Nephron progenitor cell (in vitro differentiated cells): ENCODE data around the gene UNC80.

ENCODE experiments used
- DNase-seq: peaks from one replicate; pipeline ENCODE4 v3.0.0; 2021
- H3K27ac Mint-ChIP-seq: 2 replicates; pipeline ENCODE4 v1.8.0; 2021; ENCODE audit warnings: mild to moderate bottlenecking, moderate library complexity, mixed read lengths
- H3K27me3 Mint-ChIP-seq: 2 replicates; pipeline ENCODE4 v1.8.0; 2021; ENCODE audit warnings: mild to moderate bottlenecking, low read depth, mixed read lengths; ENCODE audit not compliant: poor library complexity
- H3K36me3 Mint-ChIP-seq: 2 replicates; pipeline ENCODE4 v1.8.0; 2021; ENCODE audit warnings: low read depth, mixed read lengths
- H3K4me1 Mint-ChIP-seq: 2 replicates; pipeline ENCODE4 v1.8.0; 2021; ENCODE audit warnings: mixed read lengths
- H3K4me3 Mint-ChIP-seq: 2 replicates; pipeline ENCODE4 v1.8.0; 2021; ENCODE audit warnings: mild to moderate bottlenecking, moderate library complexity, mixed read lengths
- H3K9me3 Mint-ChIP-seq: 2 replicates; pipeline ENCODE4 v1.8.0; 2021; ENCODE audit warnings: mild to moderate bottlenecking, moderate library complexity, mixed read lengths
- TF ChIP-seq, protein P1 (sequence below): fragments of 200-600 bp; sonication (generic); IDR thresholded peaks from 2 replicates; pipeline ENCODE4 v1.5.0; 2021; ENCODE audit warnings: antibody characterized with exemption

Gene UNC80

DNA sequence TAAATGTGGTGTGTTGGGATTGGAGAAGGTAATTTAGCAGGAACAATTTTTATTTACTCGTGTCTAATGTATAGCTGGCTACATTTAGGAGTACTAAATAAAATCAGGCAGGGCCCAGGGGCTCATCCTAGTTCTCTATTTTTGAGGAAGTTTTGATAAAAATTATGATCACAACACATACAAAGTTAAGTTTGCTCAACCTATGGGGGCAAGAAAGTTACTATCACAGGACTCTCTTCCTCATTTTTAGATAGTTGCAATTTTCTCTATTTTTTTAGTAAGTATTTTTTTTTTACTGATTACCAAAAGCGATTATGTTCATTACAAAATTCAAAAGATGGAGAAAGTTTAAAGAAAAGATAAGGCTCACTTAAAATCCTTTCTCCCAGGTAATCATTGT is 170.8 kb downstream of the UNC80 start:
- peak overlapping the region; percentile 12 for H3K27ac Mint-ChIP-seq
- H3K4me3 Mint-ChIP-seq, result no peak overlapping the region
- H3K36me3 Mint-ChIP-seq, result no peaks in the 10 kb centered on the region
- no peaks in the 10 kb centered on the region for H3K9me3 Mint-ChIP-seq
- H3K27me3 Mint-ChIP-seq, result no peaks in the 10 kb centered on the region
- no peak for DNase-seq
- H3K4me1 Mint-ChIP-seq, result no peaks in the 10 kb centered on the region
- TF ChIP-seq, protein P1, sequence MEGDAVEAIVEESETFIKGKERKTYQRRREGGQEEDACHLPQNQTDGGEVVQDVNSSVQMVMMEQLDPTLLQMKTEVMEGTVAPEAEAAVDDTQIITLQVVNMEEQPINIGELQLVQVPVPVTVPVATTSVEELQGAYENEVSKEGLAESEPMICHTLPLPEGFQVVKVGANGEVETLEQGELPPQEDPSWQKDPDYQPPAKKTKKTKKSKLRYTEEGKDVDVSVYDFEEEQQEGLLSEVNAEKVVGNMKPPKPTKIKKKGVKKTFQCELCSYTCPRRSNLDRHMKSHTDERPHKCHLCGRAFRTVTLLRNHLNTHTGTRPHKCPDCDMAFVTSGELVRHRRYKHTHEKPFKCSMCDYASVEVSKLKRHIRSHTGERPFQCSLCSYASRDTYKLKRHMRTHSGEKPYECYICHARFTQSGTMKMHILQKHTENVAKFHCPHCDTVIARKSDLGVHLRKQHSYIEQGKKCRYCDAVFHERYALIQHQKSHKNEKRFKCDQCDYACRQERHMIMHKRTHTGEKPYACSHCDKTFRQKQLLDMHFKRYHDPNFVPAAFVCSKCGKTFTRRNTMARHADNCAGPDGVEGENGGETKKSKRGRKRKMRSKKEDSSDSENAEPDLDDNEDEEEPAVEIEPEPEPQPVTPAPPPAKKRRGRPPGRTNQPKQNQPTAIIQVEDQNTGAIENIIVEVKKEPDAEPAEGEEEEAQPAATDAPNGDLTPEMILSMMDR, result no peak

DNA sequence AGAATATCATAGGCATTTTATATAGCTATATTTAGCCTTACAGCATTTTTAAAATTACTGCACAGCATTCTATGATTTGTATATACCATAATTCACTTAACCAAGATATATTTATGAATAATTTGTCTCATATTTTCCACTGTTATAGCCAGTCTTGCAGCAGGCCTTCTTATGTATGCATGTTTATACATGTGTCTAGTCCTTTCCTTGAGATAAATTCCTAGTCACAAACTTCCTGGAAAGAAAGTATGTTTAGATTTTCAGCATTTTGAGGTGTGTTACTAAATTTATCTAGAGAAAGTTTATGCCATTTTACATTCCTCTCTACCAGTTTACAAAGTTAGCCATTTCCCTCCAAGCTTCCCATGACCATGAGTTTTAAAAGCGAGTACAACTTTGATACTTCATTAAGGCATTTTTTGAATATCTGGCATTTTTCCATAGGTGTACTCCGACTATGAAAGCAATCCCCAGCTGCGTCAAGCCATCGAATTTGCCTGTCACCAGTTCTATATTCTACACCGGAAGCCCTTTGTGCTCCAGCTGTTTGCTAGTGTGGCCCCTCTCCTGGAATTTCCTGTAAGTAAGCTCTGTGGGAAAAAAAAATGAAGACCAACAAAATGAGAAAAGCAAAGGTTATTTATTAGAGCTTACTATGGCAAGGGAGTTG is 171.4 kb downstream of the UNC80 start:
- H3K36me3 Mint-ChIP-seq, result no peaks in the 10 kb centered on the region
- DNase-seq, result no peak
- TF ChIP-seq, protein P1, result no peak
- H3K27me3 Mint-ChIP-seq, result no peaks in the 10 kb centered on the region
- H3K9me3 Mint-ChIP-seq, result no peaks in the 10 kb centered on the region
- no peaks in the 10 kb centered on the region for H3K4me1 Mint-ChIP-seq
- H3K27ac Mint-ChIP-seq, result peak overlapping the region; percentile 12
- no peak overlapping the region for H3K4me3 Mint-ChIP-seq

DNA sequence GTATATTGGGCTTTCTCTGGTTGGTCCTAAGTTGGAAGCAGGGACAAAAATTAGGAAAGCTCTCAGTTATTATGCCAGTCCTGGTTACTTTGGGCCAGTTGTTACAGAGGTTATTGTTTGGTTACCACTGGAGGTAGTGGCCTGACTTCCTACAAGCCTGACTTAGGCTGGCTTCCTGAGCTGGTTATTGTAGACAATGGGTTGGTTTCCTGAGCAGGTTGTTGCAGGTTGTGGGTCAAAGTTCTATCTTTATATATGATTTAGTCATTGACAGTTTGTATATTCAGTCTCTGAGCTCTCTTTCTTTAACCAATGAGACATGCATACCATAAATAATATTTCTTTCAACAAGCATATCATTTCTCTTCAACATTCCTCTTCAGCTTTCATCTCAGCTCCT is 172.1 kb downstream of the UNC80 start:
- DNase-seq, result no peak
- H3K27ac Mint-ChIP-seq, result no peak overlapping the region
- no peaks in the 10 kb centered on the region for H3K9me3 Mint-ChIP-seq
- no peaks in the 10 kb centered on the region for H3K27me3 Mint-ChIP-seq
- TF ChIP-seq, protein P1, result no peak
- H3K4me3 Mint-ChIP-seq, result no peak overlapping the region
- no peaks in the 10 kb centered on the region for H3K36me3 Mint-ChIP-seq
- H3K4me1 Mint-ChIP-seq, result no peaks in the 10 kb centered on the region

DNA sequence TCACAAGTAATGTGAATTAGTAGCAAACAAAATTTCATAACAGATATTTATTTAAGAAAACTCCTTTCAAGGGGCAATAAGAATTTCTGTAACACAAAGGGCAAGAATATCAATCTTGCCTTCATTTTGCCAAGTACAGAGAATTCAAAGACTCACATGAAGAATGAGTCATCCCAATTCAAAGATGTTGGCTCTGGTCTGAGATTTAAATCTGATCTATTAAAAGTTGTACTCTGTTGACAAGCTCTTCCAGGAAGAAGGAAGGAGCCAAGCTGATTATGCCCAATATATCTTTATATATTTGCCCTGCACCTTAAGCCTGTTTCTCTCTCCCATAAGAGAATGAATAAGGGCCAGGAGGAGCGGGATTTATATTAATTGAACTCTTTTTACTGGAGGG is 174.9 kb downstream of the UNC80 start:
- no peaks in the 10 kb centered on the region for H3K27me3 Mint-ChIP-seq
- H3K9me3 Mint-ChIP-seq, result peaks cover 3% of the 10 kb centered on the region
- TF ChIP-seq, protein P1, result no peak
- no peaks in the 10 kb centered on the region for H3K4me1 Mint-ChIP-seq
- H3K4me3 Mint-ChIP-seq, result no peak overlapping the region
- H3K27ac Mint-ChIP-seq, result no peak overlapping the region
- peaks cover 2% of the 10 kb centered on the region for H3K36me3 Mint-ChIP-seq
- DNase-seq, result no peak

DNA sequence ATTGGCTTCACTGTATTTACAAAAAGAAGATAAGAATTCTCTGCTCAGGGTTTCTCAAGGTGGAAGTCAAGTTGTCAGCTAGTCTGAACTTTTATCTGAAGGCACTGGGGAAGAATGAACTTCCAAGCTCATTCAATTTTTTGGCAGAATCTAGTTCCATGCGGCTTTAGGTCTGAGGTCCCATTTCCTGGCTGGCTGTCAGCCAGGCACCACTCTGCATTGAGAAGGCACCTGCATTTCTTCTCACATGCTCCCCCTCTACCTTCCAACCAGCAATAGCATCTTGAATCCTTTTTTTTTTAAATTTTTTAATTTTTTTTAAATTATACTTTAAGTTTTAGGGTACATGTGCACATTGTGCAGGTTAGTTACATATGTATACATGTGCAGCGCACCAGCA is 184.6 kb downstream of the UNC80 start:
- Mint-ChIP-seq H3K27ac (no peak overlapping the region), H3K36me3 (peaks cover 6% of the 10 kb centered on the region), H3K27me3 (no peaks in the 10 kb centered on the region), H3K4me1 (peaks cover 25% of the 10 kb centered on the region), H3K4me3 (no peak overlapping the region), H3K9me3 (peaks cover 11% of the 10 kb centered on the region)
- no peak for DNase-seq
- TF ChIP-seq, protein P1, result no peak

DNA sequence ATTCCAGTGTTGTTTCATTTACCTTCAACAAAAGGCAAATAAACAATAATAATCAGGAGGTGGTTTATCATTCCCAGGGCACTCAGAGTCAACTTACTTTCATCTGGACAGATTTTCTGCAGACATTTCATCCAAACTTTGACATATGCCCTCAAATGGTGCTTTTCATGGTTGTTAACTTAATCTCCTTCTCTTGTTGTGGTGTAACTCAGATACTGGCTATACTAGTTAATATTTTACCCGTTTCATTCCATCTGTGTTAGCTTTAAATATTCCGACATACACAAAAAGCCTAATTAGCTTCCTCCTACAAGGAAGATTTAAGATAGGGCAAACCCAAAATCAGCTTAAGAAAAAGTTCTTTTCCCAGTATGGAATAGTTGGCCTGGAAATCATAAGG is 186.4 kb downstream of the UNC80 start:
- TF ChIP-seq, protein P1, result no peak
- H3K4me3 Mint-ChIP-seq, result no peak overlapping the region
- no peaks in the 10 kb centered on the region for H3K27me3 Mint-ChIP-seq
- no peaks in the 10 kb centered on the region for H3K36me3 Mint-ChIP-seq
- H3K4me1 Mint-ChIP-seq, result peaks cover 26% of the 10 kb centered on the region
- H3K27ac Mint-ChIP-seq, result no peak overlapping the region
- DNase-seq, result no peak
- H3K9me3 Mint-ChIP-seq, result no peaks in the 10 kb centered on the region
